Measurements from ENCODE around the gene VCAM1. TPM values are rescaled to one million over a fixed set of nuclear protein-coding genes. Genes with fewer than 3 reads are reported as not detected.
"Not testable (repeated sequence)": the region's sequence is repeated elsewhere in the genome, so short reads cannot be mapped to it uniquely, and the experiment has no call there.

VCAM1 gene
- total RNA-seq, 1 donor from 2014 or later = 55.3 TPM

DNA sequence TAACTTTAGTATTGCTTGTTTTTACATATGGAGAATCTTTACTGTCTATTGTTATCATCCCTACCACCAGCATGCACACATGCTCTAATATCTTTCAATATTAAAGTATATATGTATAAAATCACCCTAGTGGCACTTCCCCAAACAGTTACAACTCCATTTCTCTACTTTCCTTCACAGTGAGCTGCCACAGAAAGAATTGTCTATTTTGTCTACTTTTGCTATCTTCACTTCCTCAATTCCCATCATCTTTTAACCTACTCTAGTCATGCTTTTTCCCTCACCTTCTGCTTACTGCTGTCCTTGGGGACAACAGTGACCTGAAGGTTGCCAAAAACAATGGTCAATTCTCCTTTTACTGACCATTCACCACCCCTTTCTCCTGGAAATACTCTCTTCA, 59.2 kb downstream of the VCAM1 start:
- no peak for DNase-seq

DNA sequence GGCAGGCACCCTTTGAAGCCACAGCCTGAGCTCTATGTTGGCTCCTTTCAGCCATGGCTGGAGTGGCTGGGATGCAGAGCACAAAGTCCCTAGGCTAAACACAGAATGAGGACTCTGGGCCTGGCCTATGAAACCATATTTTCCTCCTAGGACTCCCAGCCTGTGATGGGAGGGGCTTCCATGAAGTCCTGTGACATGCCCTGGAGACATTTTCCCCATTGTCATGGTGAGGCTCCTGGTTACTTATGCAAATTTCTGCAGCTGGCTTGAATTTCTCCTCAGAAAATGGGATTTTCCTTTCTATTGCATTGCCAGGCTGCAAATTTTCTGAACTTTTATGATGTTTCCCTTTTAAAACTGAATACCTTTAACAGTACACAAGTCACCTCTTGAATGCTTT, 61.3 kb downstream of the VCAM1 start:
- DNase-seq = no peak

DNA sequence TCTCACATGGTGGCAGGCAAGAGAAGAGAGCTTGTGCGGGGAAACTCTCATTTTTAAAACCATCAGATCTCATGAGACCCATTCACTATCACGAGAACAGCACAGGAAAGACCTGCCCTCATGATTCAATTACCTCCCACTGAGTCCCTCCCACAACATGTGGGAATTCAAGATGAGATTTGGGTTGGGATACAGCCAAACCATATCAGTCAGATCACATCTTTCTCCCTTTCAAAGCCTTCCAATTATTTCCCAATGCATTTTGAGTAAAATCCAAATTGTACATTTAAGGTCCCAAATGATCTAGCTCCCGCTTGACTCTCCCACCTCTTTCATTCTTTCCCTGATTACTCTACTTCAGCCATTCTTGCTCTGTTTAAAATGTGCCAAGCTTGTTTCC, 62.2 kb downstream of the VCAM1 start:
- not testable (repeated sequence) for DNase-seq

DNA sequence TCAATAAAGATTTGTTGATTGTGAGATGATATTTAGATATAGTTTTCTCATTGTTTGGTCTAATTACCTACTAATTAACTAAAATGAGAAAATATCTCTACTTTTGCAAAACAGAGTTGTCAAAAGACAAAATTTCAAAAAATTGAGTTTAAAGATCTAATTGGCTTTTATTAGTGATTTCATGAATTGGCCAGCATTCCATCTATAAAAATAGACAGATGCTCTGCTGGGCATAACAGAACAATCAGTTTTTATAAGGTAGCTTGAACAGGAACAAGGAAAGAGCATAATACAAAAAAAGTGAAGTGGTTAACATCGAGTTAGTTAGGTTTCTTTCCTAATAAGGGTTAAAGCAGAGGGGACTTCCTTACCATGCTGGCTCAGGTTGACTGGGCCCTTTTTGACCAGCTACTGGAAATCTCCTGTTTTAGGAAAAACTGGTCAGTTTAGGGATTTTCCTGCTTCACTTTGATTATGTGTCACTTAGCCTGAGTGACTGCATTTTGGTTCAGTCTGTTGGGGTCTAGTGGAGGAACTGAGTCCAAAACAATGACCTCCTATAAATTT, 63.0 kb downstream of the VCAM1 start:
- no peak for DNase-seq

DNA sequence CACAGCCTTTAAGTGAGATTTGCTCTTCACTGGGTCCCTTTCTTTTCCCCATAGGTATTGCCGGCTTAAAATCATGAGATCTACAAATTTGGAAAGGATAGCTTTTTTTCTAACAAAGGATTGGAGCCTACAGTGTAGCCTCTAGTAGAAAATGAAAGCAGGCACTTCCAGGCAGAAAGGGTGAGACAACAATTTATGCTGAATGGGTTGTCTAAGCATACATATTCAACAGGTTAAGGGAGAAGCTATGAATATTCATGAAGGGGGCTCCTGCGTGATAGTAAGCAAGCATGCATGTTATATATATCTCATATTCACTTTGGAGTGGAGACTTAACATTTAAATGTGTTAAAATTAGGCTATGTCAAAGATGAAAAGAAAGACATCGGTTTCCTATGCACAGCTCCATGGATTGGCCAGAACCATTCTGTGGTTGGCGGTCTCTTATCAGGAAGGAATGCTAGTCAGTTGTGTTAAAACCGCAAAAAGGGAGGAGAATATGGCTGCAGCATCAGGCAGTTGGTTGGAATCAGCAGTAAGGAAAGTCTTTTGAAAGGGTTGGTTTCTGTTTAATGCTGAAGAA, 66.0 kb downstream of the VCAM1 start:
- DNase-seq = no peak

DNA sequence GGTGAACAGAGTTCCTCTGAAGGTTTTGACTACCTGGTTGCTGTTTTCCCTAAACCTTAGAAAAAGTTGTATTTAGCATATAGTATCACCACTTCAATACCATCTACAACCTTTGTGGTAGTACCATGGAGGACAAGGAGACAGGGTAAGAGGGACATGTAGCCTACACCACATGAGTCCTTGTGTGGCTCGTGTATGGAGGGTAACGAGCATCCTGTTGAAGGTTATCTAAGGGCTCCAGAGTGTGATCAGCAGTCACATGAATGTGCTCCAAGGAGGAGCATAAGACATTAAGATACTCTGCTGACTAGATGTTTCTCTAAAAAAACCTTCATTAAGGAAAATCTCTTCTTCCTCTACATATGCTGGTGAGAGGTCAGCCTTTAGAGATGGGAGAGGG, 67.3 kb downstream of the VCAM1 start:
- no peak for DNase-seq

Other genes with a start within 250 kb of the VCAM1 start
- gene GPR88, start 181.6 kb upstream of the VCAM1 start, total RNA-seq = 0.20 TPM
- gene EXTL2, start 175.1 kb downstream of the VCAM1 start, total RNA-seq = 26.5 TPM
- 20.0 TPM for gene SLC30A7, start 176.3 kb downstream of the VCAM1 start, total RNA-seq